Liver (tissue), 9 donors: Measurements from ENCODE around the gene MPP3. TPM values are rescaled to one million over a fixed set of nuclear protein-coding genes. Genes with fewer than 3 reads are reported as not detected.

Source experiments
- DNase-seq: peaks from one replicate; pipeline ENCODE4 v3.0.0-alpha.2; 2017; ENCODE audit warnings: low spot score
- H3K27ac ChIP-seq, 2 donors: one replicate each; pipeline ENCODE4 v1.7.0; 2013; ENCODE audit warnings: inconsistent platforms in 2 of 2, low read length in 2 of 2, control low read depth in 1 of 2, low read depth in 1 of 2, mild to moderate bottlenecking in 1 of 2
- H3K27me3 ChIP-seq, 4 donors: one replicate each; pipeline versions ENCODE4 v1.6.1 to v1.7.0; 2013; ENCODE audit warnings: low read length in 3 of 4, inconsistent platforms in 1 of 4, mild to moderate bottlenecking in 1 of 4, moderate library complexity in 1 of 4; ENCODE audit not compliant: control insufficient read depth in 4 of 4, insufficient read depth in 4 of 4
- H3K36me3 ChIP-seq, 4 donors: one replicate each; pipeline versions ENCODE4 v1.6.1 to v1.7.0; 2013; ENCODE audit warnings: low read length in 3 of 4, mild to moderate bottlenecking in 3 of 4, low read depth in 1 of 4, moderate library complexity in 1 of 4; ENCODE audit not compliant: control insufficient read depth in 4 of 4, insufficient read depth in 3 of 4
- H3K4me1 ChIP-seq, 4 donors: one replicate each; pipeline versions ENCODE4 v1.6.1 to v1.7.0; 2013; ENCODE audit warnings: low read length in 3 of 4, mild to moderate bottlenecking in 3 of 4, moderate library complexity in 1 of 4; ENCODE audit not compliant: control insufficient read depth in 4 of 4, insufficient read depth in 4 of 4
- H3K4me3 ChIP-seq, 3 donors: one replicate each; pipeline versions ENCODE4 v1.6.1 to v1.7.0; 2013; ENCODE audit warnings: low read length in 3 of 3, control low read depth in 1 of 3, low read depth in 1 of 3, mild to moderate bottlenecking in 1 of 3
- H3K9ac ChIP-seq, 2 donors: one replicate each; pipeline ENCODE4 v1.7.0; 2013; ENCODE audit warnings: low read length in 2 of 2, mild to moderate bottlenecking in 2 of 2, moderate library complexity in 2 of 2, control low read depth in 1 of 2, low read depth in 1 of 2
- H3K9me3 ChIP-seq, 4 donors: one replicate each; pipeline versions ENCODE4 v1.6.1 to v1.7.0; 2013; ENCODE audit warnings: low read length in 3 of 4; ENCODE audit not compliant: control insufficient read depth in 4 of 4
- ATF3 ChIP-seq: IDR thresholded peaks from 2 replicates; pipeline ENCODE4 v1.6.1; 2016; ENCODE audit warnings: antibody characterized with exemption
- EGR1 ChIP-seq, 2 donors: IDR thresholded peaks; 2 replicates each; pipeline ENCODE4 v1.6.1; 2016 to 2018; ENCODE audit warnings: antibody characterized with exemption in 2 of 2, low read depth in 2 of 2
- FOXA1 ChIP-seq: IDR thresholded peaks from 2 replicates; pipeline ENCODE4 v1.6.1; 2016; ENCODE audit warnings: antibody characterized with exemption
- FOXA2 ChIP-seq: IDR thresholded peaks from 2 replicates; pipeline ENCODE4 v1.6.1; 2016; ENCODE audit warnings: antibody characterized with exemption
- GABPA ChIP-seq, 2 donors: IDR thresholded peaks in 1 of 2; conservative IDR thresholded peaks in 1 of 2; 2 replicates each; pipeline ENCODE4 v1.6.1; 2016; ENCODE audit warnings: antibody characterized with exemption in 2 of 2, mild to moderate bottlenecking in 1 of 2, moderate library complexity in 1 of 2
- HNF4G ChIP-seq: IDR thresholded peaks from 2 replicates; pipeline ENCODE4 v1.6.1; 2016; ENCODE audit warnings: antibody characterized with exemption
- JUND ChIP-seq, 2 donors: IDR thresholded peaks; 2 replicates each; pipeline ENCODE4 v1.6.1; 2016; ENCODE audit warnings: antibody characterized with exemption in 2 of 2
- NR2F2 ChIP-seq: IDR thresholded peaks from 2 replicates; pipeline ENCODE4 v1.6.1; 2016; ENCODE audit warnings: antibody characterized with exemption
- RAD21 ChIP-seq, 2 donors: IDR thresholded peaks; 2 replicates each; pipeline ENCODE4 v1.6.1; 2016; ENCODE audit warnings: antibody characterized with exemption in 2 of 2, mild to moderate bottlenecking in 2 of 2
- REST ChIP-seq: IDR thresholded peaks from 2 replicates; pipeline ENCODE4 v1.6.1; 2016; ENCODE audit warnings: antibody characterized with exemption, mild to moderate bottlenecking
- RXRA ChIP-seq, 2 donors: IDR thresholded peaks; 2 replicates each; pipeline ENCODE4 v1.6.1; 2017 to 2018; ENCODE audit warnings: antibody characterized with exemption in 2 of 2, mild to moderate bottlenecking in 1 of 2
- TAF1 ChIP-seq: conservative IDR thresholded peaks from 2 replicates; pipeline ENCODE4 v1.6.1; 2016; ENCODE audit warnings: antibody characterized with exemption, mild to moderate bottlenecking
- YY1 ChIP-seq: IDR thresholded peaks from 2 replicates; pipeline ENCODE4 v1.6.1; 2016; ENCODE audit warnings: antibody characterized with exemption, mild to moderate bottlenecking
- ZBTB33 ChIP-seq: IDR thresholded peaks from 2 replicates; pipeline ENCODE4 v1.6.1; 2016; ENCODE audit warnings: antibody characterized with exemption
- WGBS: extraction: QIAGEN DNeasy Blood & Tissue Kit; methylation state at CpG from one replicate; pipeline ENCODE4 v1.1.7; 2013; 5-methylcytosine and 5-hydroxymethylcytosine counted together
- polyA plus RNA-seq, 2 donors: library from polyadenylated mRNA; stranded (reverse) in 1 of 2; unstranded in 1 of 2; fragments of 200-250 nt in 1 of 2; fragments of >200 nt in 1 of 2; fragmentation: Nextera tagmentation in 1 of 2; extraction: Ambion mirVana in 1 of 2; gene quantifications; one replicate each; pipeline versions ENCODE4 v1.2.1 to v1.2.3, GENCODE V29; 2013 to 2015
- total RNA-seq, 2 donors: library from RNA; depleted of rRNA; stranded (reverse); fragments of >200 nt; gene quantifications; one replicate each; pipeline ENCODE4 v1.2.3, GENCODE V29; 2014
- donor health status: healthy.
- donor health status: healthy.
- donor health status: healthy.
- donor health status: healthy.
- donor health status: healthy.

Gene MPP3
- total and polyA plus RNA-seq, 4 donors = 0.23 to 1.3 (median 0.72) TPM

- TF ChIP-seq ZBTB33 = no peak
- no peak for TF ChIP-seq NR2F2
- TF ChIP-seq JUND (IDR thresholded peaks at IDR 0.05) = no peak
Observed at GRCh38 chr17:43856141-43856540, 23.2 kb upstream of the MPP3 start (continued).

GRCh38 chr17:43855061-43855460, 22.1 kb upstream of the MPP3 start:
- DNase-seq = no peak

More at GRCh38 chr17:43855061-43855460, 22.1 kb upstream of the MPP3 start:
- Histone ChIP-seq H3K27ac (no peak overlapping the region), H3K4me3 (no peak overlapping the region), H3K36me3 (no peaks in the 10 kb centered on the region), H3K27me3 (no peaks in the 10 kb centered on the region), H3K4me1 (no peaks in the 10 kb centered on the region), H3K9ac (no peak overlapping the region), H3K9me3 (no peaks in the 10 kb centered on the region)
- TF ChIP-seq NR2F2 (no peak), RAD21 (IDR thresholded peaks at IDR 0.05) (no peak), HNF4G (no peak), ZBTB33 (no peak), JUND (IDR thresholded peaks at IDR 0.05) (no peak), GABPA (IDR thresholded peaks at IDR 0.05 in 1 of 2, conservative IDR thresholded peaks at IDR 0.05 in 1 of 2) (no peak), FOXA2 (no peak), TAF1 (no peak), REST (no peak), EGR1 (IDR thresholded peaks at IDR 0.05; ENCODE audit: low read depth in 2 of 2) (no peak), ATF3 (no peak), FOXA1 (no peak), YY1 (no peak), RXRA (IDR thresholded peaks at IDR 0.05) (no peak)
- 89% methylated on average over 9 of the region's 9 CpGs for WGBS
